Bronchial epithelial cell (primary cell): ENCODE data around the gene SPDYA. TPM values are rescaled to one million over a fixed set of nuclear protein-coding genes. Genes with fewer than 3 reads are reported as not detected.
A peak's percentile ranks its signal among the peaks of the same experiment; 100 is the strongest.
"Not testable (repeated sequence)": the region's sequence is repeated elsewhere in the genome, so short reads cannot be mapped to it uniquely, and the experiment has no call there.

Experiments
- DNase-seq: peaks from one replicate; pipeline ENCODE4 v3.0.0-alpha.2; 2010; ENCODE audit warnings: low read depth
- FAIRE-seq: peaks from 2 replicates; lab custom pipeline; 2011; peaks lifted over from hg19 to GRCh38; lab: Jason Lieb, UNC
- H3K27me3 ChIP-seq: 2 replicates; pipeline ENCODE4 v1.5.1; 2011; ENCODE audit warnings: low read length; ENCODE audit not compliant: control insufficient read depth, insufficient read depth
- H3K36me3 ChIP-seq: 2 replicates; pipeline ENCODE4 v1.5.1; 2011; ENCODE audit warnings: low read length; ENCODE audit not compliant: control insufficient read depth, insufficient read depth
- H3K4me3 ChIP-seq: 2 replicates; pipeline ENCODE4 v1.5.1; 2011; ENCODE audit warnings: mild to moderate bottlenecking, low read depth, low read length, control low read depth
- CTCF ChIP-seq: IDR thresholded peaks from 2 replicates; pipeline ENCODE4 v1.5.1; 2011; ENCODE audit warnings: mild to moderate bottlenecking, moderate library complexity, low read length, control low read depth, inconsistent platforms; ENCODE audit not compliant: insufficient read depth, severe bottlenecking
- total RNA-seq: library from RNA; depleted of rRNA; stranded (reverse); fragments of >200 nt; gene quantifications from 2 replicates; pipeline ENCODE4 v1.2.1, GENCODE V29; 2014

SPDYA gene
- total RNA-seq, 1 donor from 2014 or later, result 0.79 TPM

- Histone ChIP-seq H3K4me3 (no peak overlapping the region), H3K27me3 (no peaks in the 10 kb centered on the region), H3K36me3 (peaks cover 10% of the 10 kb centered on the region)
- FAIRE-seq (no peak), DNase-seq (peak; percentile 64)
- TF ChIP-seq CTCF, result no peak
Observed at GRCh38 chr2:28780496-28780895, 30.1 kb upstream of the SPDYA start.

DNA sequence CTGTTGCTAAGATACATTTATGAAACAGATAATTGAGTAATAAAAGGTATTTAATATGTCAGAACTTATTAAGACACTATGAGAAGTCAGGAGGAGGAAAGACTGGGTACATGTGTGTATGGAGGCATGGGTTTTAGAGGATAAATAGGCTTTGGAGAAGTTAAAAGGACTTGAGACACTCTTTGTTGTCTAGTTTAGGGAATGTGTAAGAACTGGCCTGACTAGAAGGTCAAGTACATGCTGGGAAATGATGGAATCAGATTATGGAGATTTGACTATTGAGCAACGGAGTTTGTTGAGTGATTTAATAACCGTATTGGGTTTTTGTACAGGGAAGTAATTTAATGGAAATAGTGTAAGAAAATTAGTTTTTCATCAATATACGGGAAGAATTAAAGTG lies 28.2 kb upstream of the SPDYA start:
- FAIRE-seq, result no peak
- Histone ChIP-seq H3K27me3 (no peaks in the 10 kb centered on the region), H3K4me3 (no peak overlapping the region), H3K36me3 (peaks cover 15% of the 10 kb centered on the region)
- peak; percentile 27 for DNase-seq
- TF ChIP-seq CTCF, result no peak

- FAIRE-seq, DNase-seq: not testable (repeated sequence)
- peaks cover 12% of the 10 kb centered on the region for H3K36me3 ChIP-seq
Observed at GRCh38 chr2:28784570-28784969, 26.1 kb upstream of the SPDYA start.

GRCh38 chr2:28796620-28797019 lies 14.0 kb upstream of the SPDYA start:
- DNase-seq (no peak), FAIRE-seq (no peak)
- no peak for TF ChIP-seq CTCF
- Histone ChIP-seq H3K36me3 (peaks cover 3% of the 10 kb centered on the region), H3K4me3 (no peak overlapping the region), H3K27me3 (no peaks in the 10 kb centered on the region)

More at GRCh38 chr2:28784570-28784969, 26.1 kb upstream of the SPDYA start:
- H3K4me3 ChIP-seq, H3K27me3 ChIP-seq: not testable (repeated sequence)

DNA sequence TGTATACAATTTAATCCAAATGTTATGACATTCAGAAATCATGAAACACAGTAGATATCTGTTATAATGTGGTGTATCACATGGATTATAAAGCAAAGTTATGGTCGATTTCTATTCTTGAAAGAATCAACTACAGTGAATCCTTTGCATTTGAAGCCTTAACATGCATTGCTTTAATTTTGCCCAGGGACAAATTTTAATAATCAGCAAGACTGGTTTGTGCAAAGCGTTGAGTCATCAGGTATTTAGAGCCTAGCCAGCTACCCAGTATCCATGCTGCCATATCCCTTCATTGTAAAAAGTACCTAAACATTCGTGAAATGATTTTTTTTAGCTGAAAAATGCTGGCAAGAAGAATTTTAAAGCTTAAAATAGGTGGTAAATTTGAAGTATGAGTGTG lies 8.9 kb upstream of the SPDYA start:
- no peak for FAIRE-seq
- H3K36me3 ChIP-seq, result no peaks in the 10 kb centered on the region

DNA sequence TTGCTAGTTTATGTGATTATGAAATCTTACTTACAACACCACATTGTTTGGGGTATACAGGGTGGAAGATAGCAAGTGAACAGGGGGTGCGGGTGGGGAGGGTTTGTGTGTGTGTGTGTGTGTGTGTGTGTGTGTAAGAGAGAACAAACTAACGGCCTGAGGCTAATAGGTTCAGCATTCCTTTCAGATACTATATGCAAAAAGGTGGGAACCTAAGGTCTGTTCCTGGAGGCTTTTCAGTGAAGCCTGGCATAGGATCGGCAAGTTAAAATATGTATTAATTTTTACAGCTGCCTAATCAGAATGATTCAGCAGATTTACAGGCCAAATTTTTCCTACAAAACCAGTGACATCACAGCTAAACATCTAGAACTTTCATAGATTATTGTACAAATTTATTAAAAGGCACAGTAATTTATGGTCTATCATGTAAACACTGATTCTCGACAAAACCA lies 7.6 kb upstream of the SPDYA start:
- FAIRE-seq (no peak), DNase-seq (no peak)
- Histone ChIP-seq H3K36me3 (no peaks in the 10 kb centered on the region), H3K4me3 (no peak overlapping the region), H3K27me3 (no peaks in the 10 kb centered on the region)
- no peak for TF ChIP-seq CTCF

More for the DNA sequence above, 8.9 kb upstream of the SPDYA start:
- TF ChIP-seq CTCF, result no peak
- H3K27me3 ChIP-seq, result no peaks in the 10 kb centered on the region
- H3K4me3 ChIP-seq, result no peak overlapping the region
- DNase-seq, result peak; percentile 73
